GM15510 (cell line): ENCODE results near the gene CA5A.

Source experiments
- POLR2A ChIP-seq: IDR thresholded peaks from 3 replicates; pipeline ENCODE4 v1.6.1; 2011; ENCODE audit warnings: borderline replicate concordance; ENCODE audit not compliant: insufficient read length; ENCODE audit errors: extremely low read depth

The CA5A gene

DNA sequence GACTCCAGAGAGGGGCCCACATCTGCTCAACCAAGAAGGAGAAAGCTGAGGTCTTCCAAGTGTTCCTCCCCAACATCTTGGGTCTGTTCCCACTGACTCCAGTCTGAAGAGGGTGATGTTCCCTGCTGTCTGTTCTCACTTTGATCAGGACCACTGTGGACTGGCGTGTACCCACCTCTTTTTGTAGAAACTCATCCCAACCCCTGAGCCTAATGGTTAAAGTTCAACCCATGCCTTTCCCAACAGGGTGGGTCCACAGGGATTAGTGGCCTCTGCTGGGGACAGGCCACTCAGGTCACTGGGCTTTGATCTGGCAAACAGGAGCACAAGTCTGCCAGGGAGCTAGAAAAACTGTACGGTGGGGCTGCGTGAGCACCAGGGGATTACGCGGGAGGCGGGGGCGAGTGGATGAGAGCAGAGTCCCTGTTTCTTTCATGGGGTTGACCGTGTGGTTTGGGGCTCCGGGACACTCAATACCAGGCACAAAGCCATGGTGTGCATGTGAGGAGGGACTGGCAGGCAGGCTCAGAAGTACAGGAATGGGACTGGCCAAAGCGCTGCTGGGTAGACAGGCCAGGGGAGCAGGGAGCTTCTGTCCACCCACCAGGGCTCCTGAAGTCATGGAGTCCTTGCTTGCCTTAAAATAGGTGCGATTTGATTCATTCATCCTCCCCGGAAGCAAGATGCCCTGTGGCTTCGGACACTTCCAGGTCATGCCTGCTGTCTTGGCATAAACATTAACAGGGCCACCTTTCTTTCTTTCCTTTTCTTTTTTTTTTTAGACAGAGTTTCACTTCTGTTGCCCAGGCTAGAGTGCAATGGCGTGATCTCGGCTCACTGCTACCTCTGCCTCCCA lies at the start of gene CA5A:
Gene CA5A, minus strand, starts transcription at position 155 of the 856 bp plus-strand sequence. Its CDS starts 79 bp downstream, at position 76.
- no peak for TF ChIP-seq POLR2A

DNA sequence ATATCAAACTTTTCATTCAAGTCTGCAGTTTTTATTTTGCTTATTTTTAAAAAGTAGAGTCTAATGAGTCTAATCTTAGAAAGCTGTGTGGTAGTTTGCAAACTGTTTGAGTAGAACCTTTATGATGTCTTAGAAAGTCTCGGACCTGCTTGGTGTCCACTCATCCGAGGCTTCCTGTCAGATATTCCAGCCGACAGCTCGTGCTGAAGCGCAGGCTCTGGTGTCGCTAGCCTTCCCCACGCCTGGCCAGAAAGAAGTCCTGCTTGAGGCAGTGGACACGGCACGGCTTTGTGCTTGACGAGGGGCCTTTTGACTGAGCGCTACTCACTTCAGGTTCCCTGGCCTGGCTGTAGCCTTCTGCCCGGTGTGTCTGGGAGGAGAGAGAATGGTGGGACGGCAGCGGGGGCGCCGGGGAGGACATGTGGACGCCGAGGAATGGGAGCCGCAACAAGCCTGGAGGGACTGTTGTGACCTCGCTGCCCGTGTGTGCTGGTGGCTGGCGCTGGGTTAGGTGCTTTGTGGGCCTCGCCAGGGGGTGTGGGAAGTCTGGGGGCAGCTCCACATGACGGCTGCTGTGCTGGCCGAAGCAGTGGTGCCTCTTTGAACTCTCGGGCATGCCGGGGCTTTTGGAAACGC lies 48.4 kb upstream of the CA5A start:
- TF ChIP-seq POLR2A, result no peak

DNA sequence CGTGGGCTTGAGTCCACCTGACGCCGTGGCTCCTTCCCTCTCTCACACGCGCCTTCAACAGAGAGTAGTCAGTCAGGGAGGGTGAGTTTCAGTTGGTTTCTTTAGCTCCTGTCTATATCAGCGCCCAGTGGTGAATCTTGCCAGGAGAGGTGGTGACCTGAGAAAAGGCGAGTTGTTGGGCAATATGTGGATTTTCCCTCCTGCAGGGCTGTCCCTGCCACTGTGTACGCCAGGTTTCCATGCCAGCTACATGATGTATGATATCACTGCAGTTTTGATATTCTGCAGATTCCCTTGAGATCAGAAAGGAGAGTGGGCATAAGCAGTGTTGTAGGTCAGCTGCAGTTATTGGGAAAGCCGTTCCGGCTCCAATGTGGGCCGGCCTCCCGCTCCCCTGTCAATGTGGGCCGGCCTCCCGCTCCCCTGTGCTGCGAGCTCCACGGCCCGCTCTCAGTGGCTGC lies 46.3 kb upstream of the CA5A start:
- TF ChIP-seq POLR2A, result no peak

GRCh38 chr16:87979352-87979751 lies 43.0 kb upstream of the CA5A start:
- no peak for TF ChIP-seq POLR2A

- TF ChIP-seq POLR2A, result no peak
Observed at GRCh38 chr16:87978127-87978526, 41.8 kb upstream of the CA5A start.

DNA sequence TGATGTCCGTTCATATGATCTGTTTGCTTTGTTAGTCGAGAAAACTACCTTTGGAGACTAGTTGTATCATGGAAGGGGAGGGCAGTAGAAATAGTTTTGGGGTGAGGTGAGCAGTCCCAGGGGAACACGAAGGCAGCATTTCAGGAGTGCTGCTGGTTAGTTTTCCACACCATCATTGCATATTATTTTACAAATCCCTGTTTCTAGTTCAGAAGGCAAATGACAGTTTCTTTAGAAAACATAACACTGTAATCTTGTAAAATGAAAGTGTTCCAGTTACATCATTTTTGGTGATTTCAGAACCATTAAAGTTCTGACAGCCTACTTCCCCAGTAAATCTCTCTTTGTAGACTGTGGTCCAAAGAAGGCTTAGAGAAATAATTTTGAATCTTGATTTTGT lies 40.3 kb upstream of the CA5A start:
- no peak for TF ChIP-seq POLR2A

DNA sequence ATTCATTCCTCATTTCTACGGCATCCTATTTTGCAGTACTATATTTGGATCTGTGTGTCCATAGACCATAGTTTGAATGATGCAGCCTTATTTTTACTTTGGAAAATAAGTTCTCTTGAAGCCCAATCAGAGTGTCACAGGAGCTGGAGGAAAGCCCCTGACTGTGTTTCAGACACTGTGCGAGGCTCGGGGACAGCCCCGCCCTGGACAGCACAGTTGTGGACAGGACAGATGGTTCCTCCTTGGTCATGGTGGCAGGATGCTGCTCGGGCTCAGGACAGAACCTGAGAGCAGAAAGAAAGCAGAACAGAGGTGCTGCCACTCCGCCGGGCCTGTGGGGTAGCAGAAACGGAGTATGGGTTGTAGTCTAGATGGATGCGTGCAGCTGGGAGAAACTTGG lies 37.8 kb upstream of the CA5A start:
- no peak for TF ChIP-seq POLR2A

- TF ChIP-seq POLR2A, result no peak
Observed at GRCh38 chr16:87973717-87974116, 37.4 kb upstream of the CA5A start.

GRCh38 chr16:87971933-87972332 lies 35.6 kb upstream of the CA5A start:
- TF ChIP-seq POLR2A, result no peak

DNA sequence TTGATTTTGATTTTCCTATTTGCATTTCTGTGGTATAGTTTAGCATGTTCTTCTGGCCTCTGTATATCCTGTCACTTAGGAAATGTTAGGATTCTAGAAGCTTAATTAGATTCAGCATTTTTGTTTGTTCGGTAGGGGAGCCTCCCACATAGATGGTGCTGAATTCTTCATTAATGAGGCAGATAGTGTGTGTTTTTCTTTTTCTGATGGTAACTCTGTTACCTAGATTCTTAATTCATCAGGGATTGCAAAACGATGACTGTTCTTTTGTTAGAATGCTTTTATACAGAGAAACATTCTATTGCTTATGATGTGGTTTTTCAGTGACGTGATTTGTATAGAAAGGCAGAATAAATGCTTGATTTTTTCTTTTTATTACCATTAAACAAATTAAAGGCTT lies 33.9 kb upstream of the CA5A start:
- no peak for TF ChIP-seq POLR2A

DNA sequence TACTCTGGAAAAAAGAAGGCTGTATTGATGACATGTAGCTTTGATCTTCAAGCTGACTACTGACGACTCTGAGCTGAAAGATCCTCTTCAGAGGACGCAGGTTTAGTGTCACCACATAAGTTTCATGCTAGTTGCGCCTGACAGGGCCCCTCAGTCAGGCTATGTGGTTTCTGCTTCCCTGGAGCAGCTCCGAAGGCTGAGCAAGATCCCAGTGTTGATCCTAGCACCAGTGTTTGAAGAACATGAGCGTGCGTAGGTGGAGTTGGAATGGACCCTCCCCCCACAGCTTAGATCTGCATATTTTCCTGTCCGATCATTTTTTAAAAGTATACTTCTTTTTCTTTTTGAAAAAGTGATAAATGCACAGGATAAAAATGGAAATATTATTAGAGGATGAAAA lies 32.2 kb upstream of the CA5A start:
- no peak for TF ChIP-seq POLR2A

DNA sequence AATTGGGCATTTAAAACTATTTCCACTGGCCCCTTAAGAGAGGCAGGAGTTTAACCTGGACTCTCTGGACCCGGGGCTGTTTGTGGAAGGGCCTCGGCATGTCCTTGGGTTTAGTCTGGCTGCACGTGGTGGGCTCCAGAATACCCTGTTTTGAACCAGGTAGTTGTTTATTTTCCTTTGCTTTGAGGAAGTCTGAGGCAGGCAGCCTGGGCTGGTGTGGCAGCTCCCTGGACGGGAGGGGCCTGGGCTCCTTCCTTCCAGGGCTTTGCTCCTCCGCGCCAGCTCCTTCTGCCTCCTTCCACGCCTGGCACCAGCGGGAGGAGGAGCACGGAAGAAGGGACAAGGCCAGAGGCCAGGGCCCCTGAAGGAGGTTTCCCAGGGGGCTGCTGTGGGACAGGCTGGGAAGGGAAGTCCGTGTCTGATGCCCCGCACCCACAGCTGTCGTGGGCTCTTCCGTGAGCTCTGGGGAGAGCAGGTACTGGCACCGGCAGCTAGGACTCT lies 30.4 kb upstream of the CA5A start:
- no peak for TF ChIP-seq POLR2A

DNA sequence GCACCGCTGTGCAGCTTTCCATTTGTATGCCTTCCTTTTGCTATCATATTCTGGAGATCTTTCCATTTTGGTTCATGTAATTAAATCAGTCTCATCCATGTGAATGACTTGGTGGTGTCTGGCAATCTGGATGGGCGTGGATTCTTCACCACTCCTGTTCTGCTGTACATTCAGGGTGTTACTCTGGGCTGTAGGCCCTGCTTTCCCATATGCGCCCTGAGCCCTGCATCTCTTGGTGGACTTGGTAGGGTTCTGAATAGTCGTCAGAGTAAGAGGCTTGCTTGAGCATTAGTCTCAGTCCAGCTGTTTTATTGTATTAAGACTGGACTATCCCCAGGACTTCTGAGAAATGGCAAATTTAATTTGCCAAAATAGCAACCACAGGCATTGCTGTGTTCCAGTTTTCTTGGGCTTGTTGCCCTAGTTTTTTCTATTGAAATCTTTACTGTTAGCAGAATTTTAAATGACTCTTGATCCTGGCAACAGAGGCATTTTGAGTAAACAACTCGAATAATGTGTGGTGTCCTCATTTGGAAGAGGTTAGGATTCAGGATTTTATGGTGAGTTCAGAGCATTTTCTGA lies 29.8 kb upstream of the CA5A start:
- no peak for TF ChIP-seq POLR2A

DNA sequence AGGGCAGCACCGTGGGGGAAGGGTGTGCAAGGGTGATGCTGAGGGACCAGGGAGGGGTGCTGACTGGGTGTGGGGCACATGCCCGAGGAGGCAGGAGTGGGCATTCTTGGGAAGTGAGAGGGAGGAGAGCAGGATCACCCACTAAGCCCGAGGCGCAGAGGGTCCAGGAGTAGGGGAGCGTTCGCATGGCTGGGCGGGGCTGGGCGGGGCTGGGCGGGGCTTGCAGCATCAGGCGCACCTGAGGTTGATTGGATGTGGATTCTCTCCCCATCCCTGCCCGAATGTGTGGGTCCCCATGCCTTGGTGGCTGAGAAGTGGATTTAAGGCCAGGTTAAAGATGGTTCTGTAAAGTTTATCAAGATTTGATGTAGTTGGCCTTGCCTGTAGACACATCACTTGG lies 29.1 kb upstream of the CA5A start:
- no peak for TF ChIP-seq POLR2A

DNA sequence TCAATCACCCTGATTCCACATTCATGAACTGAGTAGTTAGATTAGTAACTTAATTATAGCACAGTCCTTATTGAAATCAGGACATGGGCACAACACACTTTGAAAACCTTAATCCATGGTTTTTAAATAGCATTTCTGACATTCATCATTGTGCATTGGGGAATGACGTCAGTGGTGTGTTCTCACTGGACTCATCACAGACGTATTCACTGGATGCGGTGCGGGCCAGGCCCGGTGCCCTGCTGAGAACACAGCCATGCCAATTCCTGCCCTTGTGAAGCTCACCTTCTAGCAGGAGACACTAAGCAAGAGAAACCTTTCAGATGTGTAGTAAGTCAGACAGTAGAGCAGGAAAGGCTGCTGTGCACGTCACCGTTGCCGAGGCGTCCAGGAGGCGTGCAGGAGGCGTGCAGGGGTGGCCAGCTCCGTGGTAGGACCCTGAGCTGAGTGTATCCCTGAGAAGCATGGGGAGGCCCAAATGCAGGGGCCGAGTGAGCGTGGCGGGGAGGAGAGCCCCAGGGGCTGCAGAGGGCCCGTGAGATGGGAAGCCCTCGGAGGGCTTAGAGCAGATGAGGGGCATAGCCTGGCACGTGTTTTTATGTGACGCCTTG lies 27.8 kb upstream of the CA5A start:
- no peak for TF ChIP-seq POLR2A

- TF ChIP-seq POLR2A, result no peak
Observed at GRCh38 chr16:87963400-87963799, 27.1 kb upstream of the CA5A start.

DNA sequence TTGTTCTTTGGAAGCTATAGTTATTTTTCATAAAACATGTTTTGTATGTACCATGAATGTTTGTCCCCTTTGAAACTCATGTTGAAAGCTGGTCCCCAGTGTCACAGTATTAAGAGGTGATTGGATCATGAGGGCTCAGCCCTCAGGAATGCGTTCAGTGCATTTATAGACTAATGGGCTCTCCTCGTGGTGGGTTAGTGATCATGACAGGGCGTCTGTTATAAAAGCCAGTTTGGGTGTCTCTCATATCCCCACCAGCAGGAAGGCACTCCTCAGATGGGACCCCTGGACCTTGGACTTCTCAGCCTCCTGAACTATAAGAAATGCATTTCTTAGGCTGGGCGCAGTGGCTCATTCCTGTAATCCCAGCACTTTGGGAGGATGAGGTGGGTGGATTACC lies 25.3 kb upstream of the CA5A start:
- no peak for TF ChIP-seq POLR2A
